ENCODE data around the gene EMC9.

DNA sequence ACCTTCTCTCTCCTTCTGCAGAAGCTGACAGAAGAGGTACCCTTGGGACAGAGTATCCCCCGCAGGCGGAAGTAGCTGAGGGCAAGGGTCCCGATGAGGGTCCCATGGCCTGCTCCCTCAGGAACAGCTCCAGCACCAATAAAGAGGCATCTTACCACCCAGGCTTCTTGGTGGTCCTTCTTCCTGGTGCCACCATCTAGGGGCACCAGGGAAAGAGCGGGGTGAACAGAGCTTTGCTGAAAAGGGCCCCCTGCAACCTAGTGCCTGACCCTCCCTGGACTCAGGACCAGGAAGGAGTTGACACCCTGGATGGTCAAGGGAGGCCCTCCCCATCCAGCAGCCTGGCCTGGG, 19.1 kb upstream of the EMC9 start:
- TF ChIP-seq BHLHE40 (IDR thresholded peaks at IDR 0.05; ENCODE audit: borderline replicate concordance) (no peak), ARNT (IDR thresholded peaks at IDR 0.05) (no peak), FOXM1 (IDR thresholded peaks at IDR 0.05; ENCODE audit: borderline replicate concordance) (no peak), ZNF384 (IDR thresholded peaks at IDR 0.05) (no peak)

Measured in HEK293T (cell line).